ENCODE data around the gene C10orf105.

The C10orf105 gene

DNA sequence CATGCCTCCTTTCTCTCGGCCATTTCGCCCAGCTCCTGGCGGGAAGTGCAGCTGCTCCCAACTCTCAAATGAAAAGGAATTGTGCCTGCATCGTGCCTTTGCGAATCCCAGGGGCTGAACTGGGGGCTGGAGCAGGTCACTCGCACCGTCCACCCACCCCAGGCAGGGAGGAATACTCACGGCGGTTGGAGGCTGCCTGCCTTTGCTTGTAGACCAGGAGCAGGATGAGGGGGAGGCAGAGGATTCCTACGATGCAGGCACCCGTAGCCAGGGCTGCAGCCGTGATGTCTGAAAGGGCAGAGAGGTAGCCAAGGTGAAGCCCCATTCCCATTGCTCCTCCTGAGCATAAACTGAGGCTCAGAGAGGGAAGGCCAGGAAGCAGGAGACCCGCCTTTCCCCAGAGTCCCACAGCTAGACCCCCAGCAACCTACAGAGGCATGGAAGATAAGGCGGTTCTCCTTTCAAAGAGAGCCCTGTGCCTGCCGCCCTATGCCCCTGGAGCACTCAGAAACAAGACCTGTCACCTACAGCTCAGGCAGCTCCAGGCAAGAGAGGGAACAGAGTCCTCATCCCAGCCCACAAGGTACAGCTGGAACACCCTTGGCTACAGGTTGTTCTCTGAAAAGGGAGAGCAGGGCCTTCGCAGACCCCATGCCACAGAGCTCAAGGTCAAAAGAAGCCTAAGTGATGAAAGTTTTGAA, 35.8 kb upstream of the C10orf105 start:
- no peak overlapping the region for H3K4me3 Mint-ChIP-seq
- no peaks in the 10 kb centered on the region for H3K27me3 Mint-ChIP-seq (ENCODE audit: low read depth)
- peaks cover 64% of the 10 kb centered on the region for H3K36me3 Mint-ChIP-seq (ENCODE audit: low read depth)
- H3K4me1 Mint-ChIP-seq (ENCODE audit: low read depth) = peaks cover 66% of the 10 kb centered on the region
- no peak for DNase-seq (ENCODE audit: low spot score)
- H3K27ac Mint-ChIP-seq = no peak overlapping the region
- no peaks in the 10 kb centered on the region for H3K9me3 Mint-ChIP-seq

DNA sequence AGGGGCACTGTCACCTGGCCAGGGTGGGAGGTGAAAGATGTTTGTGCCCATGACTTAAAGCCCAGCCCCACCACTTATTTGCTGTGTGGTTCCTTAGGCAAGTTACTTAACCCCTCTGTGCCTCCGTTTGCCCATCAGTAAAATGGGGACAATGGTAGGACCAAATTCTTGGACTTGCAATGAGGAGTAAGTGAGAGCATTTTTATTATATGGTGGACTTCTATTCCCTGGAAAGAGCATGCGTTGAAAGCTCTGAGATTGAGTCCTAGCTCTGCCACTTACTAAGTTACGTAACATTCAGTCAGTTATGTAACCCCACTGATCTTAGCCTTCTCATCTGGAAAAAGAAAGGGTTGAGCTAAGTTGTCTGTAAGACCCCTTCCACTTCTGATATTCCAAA, 35.0 kb upstream of the C10orf105 start:
- Mint-ChIP-seq H3K4me3 (no peak overlapping the region), H3K4me1 (ENCODE audit: low read depth) (peaks cover 72% of the 10 kb centered on the region), H3K9me3 (no peaks in the 10 kb centered on the region), H3K27ac (peak overlapping the region; percentile 52), H3K27me3 (ENCODE audit: low read depth) (no peaks in the 10 kb centered on the region), H3K36me3 (ENCODE audit: low read depth) (peaks cover 67% of the 10 kb centered on the region)
- DNase-seq (ENCODE audit: low spot score) = no peak

DNA sequence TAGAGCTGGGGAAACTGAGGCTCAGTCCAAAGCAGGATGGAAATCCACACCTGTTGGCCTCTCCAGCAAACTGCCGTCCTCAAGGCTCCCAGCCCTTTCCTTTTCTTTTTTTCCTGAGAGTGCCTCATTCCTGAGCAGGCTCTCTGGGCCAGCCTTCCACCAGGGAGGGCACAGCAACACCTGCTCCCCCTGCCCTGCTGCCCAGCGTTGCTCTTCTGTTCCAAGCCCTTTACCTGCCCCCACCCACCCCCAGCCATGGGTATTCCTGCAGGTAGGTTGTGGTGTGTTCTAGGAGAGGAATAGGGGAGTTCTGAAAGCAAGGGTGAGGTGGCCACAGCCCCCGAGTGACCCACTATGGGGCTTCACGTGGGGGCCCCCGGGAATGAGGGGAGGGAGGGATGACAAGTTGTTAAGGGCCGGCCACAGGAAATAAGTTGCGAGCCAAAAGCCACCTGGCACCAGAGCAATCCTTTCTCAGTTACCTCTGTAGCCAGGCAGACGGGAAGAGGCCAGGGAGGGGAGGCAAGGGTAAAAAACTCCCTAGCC, 34.5 kb upstream of the C10orf105 start:
- no peak overlapping the region for H3K4me3 Mint-ChIP-seq
- H3K36me3 Mint-ChIP-seq (ENCODE audit: low read depth) = peaks cover 67% of the 10 kb centered on the region
- peak overlapping the region; percentile 60 for H3K27ac Mint-ChIP-seq
- no peaks in the 10 kb centered on the region for H3K27me3 Mint-ChIP-seq (ENCODE audit: low read depth)
- DNase-seq (ENCODE audit: low spot score) = no peak
- H3K9me3 Mint-ChIP-seq = no peaks in the 10 kb centered on the region
- H3K4me1 Mint-ChIP-seq (ENCODE audit: low read depth) = peaks cover 76% of the 10 kb centered on the region

DNA sequence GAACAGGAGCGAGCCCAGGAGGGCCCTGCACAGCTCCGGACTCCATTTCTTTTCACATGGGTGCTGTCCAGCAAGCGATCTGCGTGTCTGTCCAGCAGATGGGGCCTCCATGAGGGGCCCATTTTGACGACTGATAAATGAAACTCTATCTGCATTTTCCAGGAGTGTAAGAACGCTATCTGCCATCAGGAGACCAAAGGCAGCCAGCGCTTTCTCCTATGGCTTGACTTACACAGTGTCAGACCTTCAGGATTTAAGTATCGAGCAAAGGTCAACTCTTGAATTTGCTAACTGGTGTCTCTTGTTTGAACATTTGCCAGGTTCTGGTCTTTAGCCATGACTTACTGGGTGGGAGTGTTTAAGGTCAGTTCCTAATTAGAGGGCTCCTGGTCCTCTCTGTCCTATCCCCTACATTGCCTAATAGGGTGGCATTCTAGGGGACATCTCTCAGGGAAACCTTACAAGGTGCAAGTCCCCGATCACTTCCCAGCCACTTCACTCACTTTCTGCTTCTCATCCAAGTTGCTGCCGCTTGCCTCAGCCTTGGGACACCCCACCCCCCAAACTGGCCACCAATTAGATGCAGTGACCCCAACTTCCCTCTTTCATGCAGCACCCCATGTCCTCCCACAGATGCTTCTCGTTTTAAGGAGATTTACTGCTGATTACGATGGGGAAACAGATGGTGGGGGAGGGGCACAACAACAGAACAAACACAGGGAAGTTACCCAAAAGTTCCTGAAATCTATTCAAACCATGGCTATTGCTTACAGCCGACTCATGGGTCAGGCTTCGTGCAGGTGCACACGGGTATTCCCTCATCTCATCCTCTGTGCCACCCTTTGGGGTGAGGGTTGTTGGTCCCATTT, 33.7 kb upstream of the C10orf105 start:
- Mint-ChIP-seq H3K9me3 (no peaks in the 10 kb centered on the region), H3K36me3 (ENCODE audit: low read depth) (peaks cover 67% of the 10 kb centered on the region), H3K27me3 (ENCODE audit: low read depth) (no peaks in the 10 kb centered on the region), H3K4me3 (peak overlapping the region; percentile 1), H3K27ac (peak overlapping the region; percentile 87), H3K4me1 (ENCODE audit: low read depth) (peaks cover 80% of the 10 kb centered on the region)
- DNase-seq (ENCODE audit: low spot score) = no peak

DNA sequence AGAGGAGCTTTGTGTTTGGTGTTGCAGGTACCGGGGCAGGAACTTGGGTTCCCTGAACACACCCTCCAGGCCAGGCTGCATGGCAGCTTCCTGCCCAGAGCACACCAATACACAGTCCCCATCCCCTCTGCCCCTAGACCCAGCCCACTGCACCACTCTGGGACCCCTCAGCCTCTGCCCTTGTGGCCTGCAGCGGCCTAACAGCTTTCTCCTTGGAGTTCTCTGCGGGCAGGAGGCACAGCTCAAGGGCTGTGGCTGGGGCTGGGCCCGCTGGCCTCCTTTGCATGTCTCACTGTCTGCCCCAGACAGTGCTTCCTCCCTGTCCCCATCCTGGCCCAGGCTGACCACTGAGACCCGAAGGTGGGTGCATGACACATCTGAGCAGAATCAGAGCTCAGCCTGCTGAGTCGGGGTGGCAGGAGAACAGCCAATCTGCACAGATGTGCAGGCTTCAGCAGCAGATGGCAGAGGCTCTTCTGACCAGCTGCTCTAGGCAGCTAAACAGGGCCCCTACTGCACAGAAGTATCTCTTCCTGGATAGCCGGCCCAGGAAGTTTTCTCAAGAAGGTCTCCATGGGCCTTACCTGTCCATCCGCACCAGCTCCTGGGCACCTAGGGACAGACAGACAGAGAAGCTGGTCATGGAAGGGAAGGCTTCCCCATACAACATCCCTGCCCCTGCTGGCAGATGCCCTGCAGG, 33.0 kb upstream of the C10orf105 start:
- no peak for DNase-seq (ENCODE audit: low spot score)
- peak overlapping the region; percentile 45 for H3K4me3 Mint-ChIP-seq
- no peaks in the 10 kb centered on the region for H3K9me3 Mint-ChIP-seq
- peaks cover 63% of the 10 kb centered on the region for H3K36me3 Mint-ChIP-seq (ENCODE audit: low read depth)
- H3K27me3 Mint-ChIP-seq (ENCODE audit: low read depth) = no peaks in the 10 kb centered on the region
- peak overlapping the region; percentile 87 for H3K27ac Mint-ChIP-seq
- peaks cover 80% of the 10 kb centered on the region for H3K4me1 Mint-ChIP-seq (ENCODE audit: low read depth)

DNA sequence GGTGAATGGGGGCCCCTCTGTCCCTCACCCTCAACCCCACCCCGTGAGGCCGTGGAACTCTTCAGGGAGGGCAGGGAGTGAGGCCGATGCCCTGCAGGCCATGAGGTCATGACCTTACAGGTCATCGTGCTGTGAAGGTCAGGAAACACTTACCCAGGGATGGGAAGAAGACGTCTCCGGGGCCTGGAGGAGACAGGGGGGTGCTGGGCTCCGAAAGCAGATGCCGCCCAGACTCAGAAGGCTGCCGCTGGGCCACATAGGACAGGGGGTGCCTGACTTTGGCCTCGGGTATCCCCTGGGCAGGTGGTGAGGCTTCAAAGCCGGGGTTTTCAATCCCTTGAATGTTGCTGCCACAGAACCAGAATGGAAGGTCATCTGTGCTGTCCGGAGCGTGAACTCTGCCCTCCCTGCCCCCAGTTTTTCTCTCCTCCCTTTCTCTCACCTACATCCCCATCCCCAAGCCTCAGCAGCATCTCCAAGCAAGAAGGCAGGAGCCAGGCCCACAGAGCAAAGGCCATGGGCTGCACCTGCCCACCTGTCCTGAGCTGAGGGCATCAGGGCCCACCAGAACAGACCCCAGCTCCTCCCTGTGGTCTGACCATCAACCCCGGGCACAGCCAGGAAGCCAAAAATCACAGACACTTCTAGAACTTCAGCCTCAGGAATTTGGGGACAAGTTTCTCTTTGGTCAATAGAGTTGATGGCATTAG, 32.1 kb upstream of the C10orf105 start:
- H3K9me3 Mint-ChIP-seq = no peaks in the 10 kb centered on the region
- peak overlapping the region; percentile 45 for H3K4me3 Mint-ChIP-seq
- peaks cover 66% of the 10 kb centered on the region for H3K36me3 Mint-ChIP-seq (ENCODE audit: low read depth)
- DNase-seq (ENCODE audit: low spot score) = no peak
- no peaks in the 10 kb centered on the region for H3K27me3 Mint-ChIP-seq (ENCODE audit: low read depth)
- H3K27ac Mint-ChIP-seq = peak overlapping the region; percentile 87
- H3K4me1 Mint-ChIP-seq (ENCODE audit: low read depth) = peaks cover 80% of the 10 kb centered on the region

DNA sequence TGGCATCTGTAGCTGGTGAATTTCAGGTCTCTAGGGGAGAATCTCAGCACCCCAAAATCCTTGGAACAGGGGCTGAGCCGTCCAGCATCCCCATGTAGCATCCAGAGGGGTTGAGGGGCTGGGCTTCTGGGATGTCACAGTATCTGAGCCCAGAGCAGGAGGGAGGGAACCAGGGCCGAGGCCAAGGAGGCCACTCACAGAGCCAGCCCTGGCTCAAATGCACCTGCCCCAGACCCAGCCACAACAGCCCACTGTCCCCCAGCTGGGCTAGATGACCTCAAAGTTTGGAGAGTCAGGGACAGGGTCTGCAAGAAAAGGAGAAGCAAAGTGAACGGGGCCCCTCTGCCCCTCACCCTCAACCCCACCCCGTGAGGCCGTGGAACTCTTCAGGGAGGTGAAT, 31.4 kb upstream of the C10orf105 start:
- H3K27ac Mint-ChIP-seq = peak overlapping the region; percentile 98

DNA sequence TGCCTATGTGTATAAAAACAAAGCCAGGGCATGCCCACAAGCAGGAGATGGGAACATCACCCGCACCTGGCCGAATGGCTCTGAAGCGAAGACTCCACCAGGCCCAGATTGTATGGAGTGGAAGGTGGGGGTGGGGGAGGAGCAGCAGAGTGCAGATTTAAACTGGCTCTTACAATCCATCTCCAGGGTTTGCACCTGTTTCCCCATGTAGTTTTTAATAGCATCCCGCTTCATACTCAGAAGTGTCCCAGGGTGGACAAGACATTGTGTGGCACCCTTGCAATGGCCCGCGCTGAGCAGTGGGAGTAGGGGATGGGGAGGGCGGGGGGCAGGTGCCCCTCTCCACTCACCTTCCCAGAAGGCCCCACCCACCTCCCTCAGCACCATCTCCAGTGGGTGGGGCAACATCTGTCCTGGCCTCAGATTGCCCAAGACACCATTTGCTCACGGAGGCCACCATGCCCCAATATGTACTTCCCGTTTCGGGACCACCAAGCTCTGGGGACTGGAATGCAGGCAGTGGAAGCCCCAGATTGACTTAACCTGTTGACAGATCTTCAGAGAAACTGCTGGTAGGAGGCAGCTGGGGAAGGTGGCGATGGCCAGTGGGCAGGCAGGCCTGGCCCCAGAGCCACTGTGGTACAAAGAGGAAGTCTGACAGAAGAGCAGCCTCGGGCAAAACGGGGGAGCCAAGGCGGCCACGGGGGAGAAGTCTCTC, 30.7 kb upstream of the C10orf105 start:
- Mint-ChIP-seq H3K9me3 (no peaks in the 10 kb centered on the region), H3K36me3 (ENCODE audit: low read depth) (peaks cover 64% of the 10 kb centered on the region), H3K27ac (peak overlapping the region; percentile 98), H3K27me3 (ENCODE audit: low read depth) (no peaks in the 10 kb centered on the region), H3K4me1 (ENCODE audit: low read depth) (peaks cover 87% of the 10 kb centered on the region), H3K4me3 (peak overlapping the region; percentile 58)
- no peak for DNase-seq (ENCODE audit: low spot score)

More for the DNA sequence above, 31.4 kb upstream of the C10orf105 start:
- H3K4me1 Mint-ChIP-seq (ENCODE audit: low read depth) = peaks cover 82% of the 10 kb centered on the region
- no peak overlapping the region for H3K4me3 Mint-ChIP-seq
- H3K27me3 Mint-ChIP-seq (ENCODE audit: low read depth) = no peaks in the 10 kb centered on the region
- no peak for DNase-seq (ENCODE audit: low spot score)
- peaks cover 63% of the 10 kb centered on the region for H3K36me3 Mint-ChIP-seq (ENCODE audit: low read depth)
- H3K9me3 Mint-ChIP-seq = no peaks in the 10 kb centered on the region

DNA sequence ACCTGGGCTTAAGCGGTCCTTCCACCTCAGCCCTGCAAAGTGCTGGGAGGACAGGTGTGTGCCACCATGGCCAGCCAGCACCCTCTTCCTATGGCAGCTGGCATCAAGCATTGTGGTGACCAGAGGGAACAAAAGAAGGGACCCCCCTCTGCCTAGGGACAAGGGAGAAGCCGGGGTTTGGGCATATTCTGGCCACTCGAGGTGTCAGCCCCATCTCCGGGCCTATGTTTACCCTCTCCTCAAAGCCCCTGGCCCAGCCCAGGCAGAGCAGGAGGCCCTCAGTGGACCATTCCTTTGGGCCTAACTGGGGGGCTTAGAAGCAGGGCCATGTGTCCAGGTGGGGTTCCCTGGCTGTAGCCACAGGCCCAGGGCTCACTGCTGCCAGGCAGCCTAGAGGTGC, 29.8 kb upstream of the C10orf105 start:
- peak overlapping the region; percentile 98 for H3K27ac Mint-ChIP-seq
- H3K27me3 Mint-ChIP-seq (ENCODE audit: low read depth) = no peaks in the 10 kb centered on the region
- peaks cover 91% of the 10 kb centered on the region for H3K4me1 Mint-ChIP-seq (ENCODE audit: low read depth)
- H3K4me3 Mint-ChIP-seq = peak overlapping the region; percentile 85
- peaks cover 63% of the 10 kb centered on the region for H3K36me3 Mint-ChIP-seq (ENCODE audit: low read depth)
- no peaks in the 10 kb centered on the region for H3K9me3 Mint-ChIP-seq
- DNase-seq (ENCODE audit: low spot score) = no peak

DNA sequence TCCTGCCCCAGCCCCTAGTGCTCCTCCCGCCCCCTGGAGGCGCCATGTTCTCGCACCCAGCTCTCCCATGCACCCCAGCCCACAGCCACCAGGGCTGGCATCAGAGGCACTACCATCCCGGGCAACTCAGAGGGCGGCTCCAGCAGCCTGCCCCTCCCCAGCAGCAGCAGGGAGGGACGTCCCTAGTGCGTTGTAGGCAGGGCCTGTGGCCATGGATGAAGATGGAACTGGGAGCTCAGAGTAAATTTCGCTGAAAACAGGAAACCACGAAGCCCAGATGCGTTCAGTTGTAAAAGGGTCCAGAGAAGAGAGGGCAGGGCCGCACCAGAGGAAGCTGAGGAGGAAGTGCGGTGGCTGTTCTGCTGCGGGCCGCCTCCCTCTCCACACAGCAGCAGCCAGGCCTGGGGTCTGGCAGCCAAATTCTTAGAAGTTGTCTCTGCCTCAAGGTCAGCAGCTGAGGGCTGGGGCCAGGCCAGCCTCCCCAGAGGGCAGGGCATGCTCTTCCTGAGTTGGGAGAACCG, 29.2 kb upstream of the C10orf105 start:
- Mint-ChIP-seq H3K4me3 (peak overlapping the region; percentile 85), H3K27me3 (ENCODE audit: low read depth) (no peaks in the 10 kb centered on the region), H3K36me3 (ENCODE audit: low read depth) (peaks cover 60% of the 10 kb centered on the region), H3K27ac (peak overlapping the region; percentile 98), H3K4me1 (ENCODE audit: low read depth) (peaks cover 89% of the 10 kb centered on the region), H3K9me3 (no peaks in the 10 kb centered on the region)
- DNase-seq (ENCODE audit: low spot score) = peak; percentile 82

DNA sequence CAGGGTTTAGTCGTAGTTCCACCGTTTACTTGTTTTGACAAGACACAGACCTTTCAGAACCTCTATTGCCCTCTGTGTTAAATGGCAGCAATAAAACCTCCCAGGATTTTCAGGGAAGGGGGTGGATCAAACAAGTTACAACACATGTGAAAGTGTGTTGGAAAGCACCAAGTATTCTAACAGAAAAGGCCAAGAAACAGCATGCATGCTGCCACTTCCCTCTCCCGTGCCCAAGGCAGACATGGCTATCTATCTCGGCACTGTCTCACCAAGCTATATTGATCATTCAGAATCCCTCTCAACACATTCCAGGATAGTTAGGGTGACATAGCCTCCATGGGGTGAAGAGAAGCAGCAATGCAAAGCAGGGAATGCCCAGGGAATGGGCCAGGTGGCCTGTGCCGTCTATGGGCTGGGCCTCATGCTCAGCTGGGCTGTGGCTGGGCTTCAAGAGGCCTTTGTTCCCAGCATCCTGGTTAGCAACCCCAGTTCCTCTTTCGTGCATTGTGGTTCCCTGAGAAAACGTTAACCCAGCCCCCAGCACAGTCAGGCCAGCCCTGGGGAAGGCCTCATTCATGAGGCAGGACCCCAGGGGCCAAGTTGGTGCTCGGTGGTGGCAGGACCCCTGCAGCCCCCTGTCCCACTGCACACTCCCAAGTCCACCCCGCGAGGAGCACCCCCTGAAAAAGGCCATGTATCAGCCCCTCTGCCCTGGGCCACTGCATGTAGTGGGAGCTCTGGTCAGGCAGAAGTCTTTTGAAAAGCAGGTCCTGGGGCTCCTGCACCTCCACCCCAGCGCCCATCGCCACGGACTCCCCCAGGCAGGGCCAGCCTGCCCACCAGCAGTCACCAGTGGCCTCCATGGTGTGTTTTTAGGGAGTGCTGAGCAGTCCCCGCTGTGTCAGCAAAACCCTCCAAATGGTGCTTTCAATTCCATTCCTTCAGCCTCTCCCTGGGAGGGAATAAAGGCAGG, 28.3 kb upstream of the C10orf105 start:
- H3K27ac Mint-ChIP-seq = peak overlapping the region; percentile 98
- H3K9me3 Mint-ChIP-seq = peaks cover 2% of the 10 kb centered on the region
- peaks cover 54% of the 10 kb centered on the region for H3K36me3 Mint-ChIP-seq (ENCODE audit: low read depth)
- H3K27me3 Mint-ChIP-seq (ENCODE audit: low read depth) = no peaks in the 10 kb centered on the region
- H3K4me1 Mint-ChIP-seq (ENCODE audit: low read depth) = peaks cover 88% of the 10 kb centered on the region
- DNase-seq (ENCODE audit: low spot score) = no peak
- peak overlapping the region; percentile 85 for H3K4me3 Mint-ChIP-seq

DNA sequence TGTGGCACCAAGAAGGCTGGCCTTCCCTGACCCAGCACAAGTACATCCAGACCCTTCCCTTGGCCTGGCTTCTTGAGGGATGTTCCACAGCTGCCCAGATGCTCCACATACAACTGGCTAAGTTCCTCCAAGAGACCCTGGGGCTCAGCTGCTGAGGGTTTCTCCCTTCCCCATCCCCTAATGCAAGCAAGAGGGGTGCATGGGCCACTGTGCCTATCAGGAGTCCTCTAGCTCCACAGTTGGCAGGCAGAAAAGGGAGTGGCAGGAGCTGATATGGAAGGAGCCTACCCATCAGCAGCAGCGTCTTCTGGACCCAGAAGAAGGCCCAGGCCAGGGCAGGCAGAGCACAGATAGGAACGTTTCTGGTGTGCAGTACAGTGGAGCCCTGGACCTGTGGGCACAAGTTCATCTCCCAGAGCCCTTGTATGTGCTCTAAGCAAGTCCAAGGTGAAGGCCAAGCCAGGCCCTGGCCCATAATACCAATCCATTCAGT, 27.5 kb upstream of the C10orf105 start:
- no peak for DNase-seq (ENCODE audit: low spot score)
- no peaks in the 10 kb centered on the region for H3K27me3 Mint-ChIP-seq (ENCODE audit: low read depth)
- peaks cover 54% of the 10 kb centered on the region for H3K36me3 Mint-ChIP-seq (ENCODE audit: low read depth)
- H3K27ac Mint-ChIP-seq = peak overlapping the region; percentile 98
- H3K4me1 Mint-ChIP-seq (ENCODE audit: low read depth) = peaks cover 88% of the 10 kb centered on the region
- peaks cover 9% of the 10 kb centered on the region for H3K9me3 Mint-ChIP-seq
- peak overlapping the region; percentile 54 for H3K4me3 Mint-ChIP-seq
